Neutrophil (primary cell): Measurements from ENCODE around the gene PRPF19.

Source experiments
- H3K27ac ChIP-seq: fragments of 200-600 bp; sonication (generic); 2 replicates; pipeline ENCODE4 v1.5.1; 2016; ENCODE audit warnings: mild to moderate bottlenecking, moderate library complexity
- H3K27me3 ChIP-seq: fragments of 200-600 bp; sonication (generic); 2 replicates; pipeline ENCODE4 v1.6.0; 2016; ENCODE audit warnings: mild to moderate bottlenecking
- H3K36me3 ChIP-seq: fragments of 200-600 bp; sonication (generic); 2 replicates; pipeline ENCODE4 v1.5.1; 2017
- H3K4me1 ChIP-seq, 2 experiments: fragments of 200-600 bp in 1 of 2; sonication (generic) in 1 of 2; 1 replicate in 1 of 2; 2 replicates in 1 of 2; pipeline versions ENCODE4 v1.5.1 to v1.6.1; 2013 to 2016; ENCODE audit warnings: low read depth in 1 of 2, low read length in 1 of 2, mild to moderate bottlenecking in 1 of 2, moderate library complexity in 1 of 2; ENCODE audit not compliant: control insufficient read depth in 1 of 2, insufficient read depth in 1 of 2
- H3K4me3 ChIP-seq, 2 experiments: fragments of 200-600 bp in 1 of 2; sonication (generic) in 1 of 2; 1 replicate in 1 of 2; 2 replicates in 1 of 2; pipeline ENCODE4 v1.5.1; 2013 to 2016; ENCODE audit warnings: low read depth in 1 of 2, low read length in 1 of 2, mild to moderate bottlenecking in 1 of 2, moderate library complexity in 1 of 2
- H3K9me3 ChIP-seq: fragments of 200-600 bp; sonication (generic); 2 replicates; pipeline ENCODE4 v1.5.1; 2016
- CTCF ChIP-seq: fragments of 200-600 bp; sonication (generic); IDR thresholded peaks from 2 replicates; pipeline ENCODE4 v1.5.1; 2016; ENCODE audit warnings: antibody characterized with exemption

PRPF19 gene

DNA sequence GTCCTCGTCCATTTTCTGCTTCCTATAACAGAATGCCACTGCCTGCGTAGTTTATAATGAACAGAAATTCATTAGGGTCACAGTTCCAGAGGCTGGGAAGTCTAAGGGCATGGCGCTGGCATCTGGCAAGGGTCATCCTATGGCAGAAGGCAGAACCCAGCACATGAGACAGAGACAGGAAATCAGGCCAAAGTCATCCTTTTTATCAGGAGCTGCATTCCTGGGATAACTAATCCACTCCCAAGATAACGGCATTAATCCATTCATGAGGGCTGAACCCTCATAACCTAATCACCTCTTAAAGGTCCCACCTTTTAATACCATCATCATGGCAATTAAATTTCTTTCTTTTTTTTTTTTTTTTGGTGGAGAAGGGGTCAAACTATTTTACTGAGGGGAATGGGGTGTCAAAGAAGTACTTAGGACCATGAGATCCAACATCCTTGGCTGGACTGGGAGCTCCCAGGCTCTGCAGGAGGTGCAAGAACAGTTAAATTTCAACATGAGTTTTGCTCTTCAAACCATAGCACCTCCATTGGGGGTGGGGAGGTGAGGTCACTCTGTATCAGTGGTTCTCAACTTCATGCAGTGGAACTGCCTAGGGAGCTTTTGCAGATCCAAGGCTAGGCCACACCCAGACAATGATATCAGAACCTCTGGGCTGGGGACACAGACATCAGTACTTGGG, 12.0 kb upstream of the PRPF19 start:
- H3K4me1 ChIP-seq, result peaks cover 23 to 26% of the 10 kb centered on the region in 2 experiments
- no peaks in the 10 kb centered on the region for H3K9me3 ChIP-seq
- no peak overlapping the region for H3K4me3 ChIP-seq
- no peak overlapping the region for H3K27ac ChIP-seq
- TF ChIP-seq CTCF, result no peak
- H3K36me3 ChIP-seq, result peaks cover 27% of the 10 kb centered on the region
- H3K27me3 ChIP-seq, result peaks cover 39% of the 10 kb centered on the region

DNA sequence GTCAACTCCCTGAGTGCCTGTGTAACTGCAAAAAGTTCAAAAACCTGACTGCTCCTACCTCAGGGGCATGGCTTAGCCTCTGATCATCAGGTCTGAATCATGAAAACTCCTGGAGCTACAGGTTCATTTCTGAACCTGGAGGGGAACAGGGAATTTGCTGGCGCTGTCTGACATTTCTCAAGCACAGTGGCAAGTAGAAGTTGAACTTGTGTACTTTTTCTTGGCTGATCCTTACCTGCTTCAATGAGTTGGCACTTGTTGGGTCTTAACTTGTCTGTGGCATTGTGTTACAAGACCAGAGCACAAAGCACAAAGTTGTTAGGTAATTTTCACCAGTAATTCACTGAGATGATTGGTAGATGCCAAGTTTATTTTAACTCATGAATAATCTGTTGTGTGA, 10.9 kb upstream of the PRPF19 start:
- Histone ChIP-seq H3K4me1 (peaks cover 25 to 28% of the 10 kb centered on the region in 2 experiments), H3K27ac (no peak overlapping the region), H3K36me3 (peaks cover 24% of the 10 kb centered on the region), H3K9me3 (no peaks in the 10 kb centered on the region), H3K4me3 (no peak overlapping the region), H3K27me3 (peaks cover 30% of the 10 kb centered on the region)
- TF ChIP-seq CTCF, result no peak

DNA sequence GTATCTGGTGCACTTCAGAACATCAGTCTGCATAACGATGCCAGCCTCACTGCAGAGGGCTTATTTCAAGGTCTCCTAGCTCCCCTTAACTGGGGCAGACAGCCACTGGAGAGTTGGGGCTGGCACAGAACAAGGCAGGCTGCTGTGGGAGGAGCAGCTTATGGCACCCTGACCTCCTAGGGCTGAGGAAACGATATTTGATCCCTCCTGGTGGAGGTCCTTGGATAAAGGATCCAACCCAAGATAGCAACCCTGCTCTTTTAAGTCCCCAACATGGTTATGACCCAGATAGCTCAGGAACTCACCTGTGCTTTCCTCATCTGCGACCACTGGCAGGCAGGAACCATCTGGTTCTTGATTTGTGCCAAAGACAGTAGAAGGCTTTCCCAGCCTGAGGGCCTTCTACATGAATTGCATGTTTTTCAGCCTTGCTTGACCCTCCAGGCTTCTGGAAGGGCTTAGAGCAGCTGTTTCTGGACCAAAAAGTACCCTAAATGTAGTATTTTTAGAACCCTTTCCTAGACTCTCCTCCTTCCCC, 10.4 kb upstream of the PRPF19 start:
- H3K27ac ChIP-seq, result no peak overlapping the region
- H3K9me3 ChIP-seq, result no peaks in the 10 kb centered on the region
- peaks cover 19% of the 10 kb centered on the region for H3K36me3 ChIP-seq
- H3K27me3 ChIP-seq, result peaks cover 30% of the 10 kb centered on the region
- no peak overlapping the region for H3K4me3 ChIP-seq
- H3K4me1 ChIP-seq, result peaks cover 25 to 28% of the 10 kb centered on the region in 2 experiments
- TF ChIP-seq CTCF, result no peak

GRCh38 chr11:60915248-60915914, 9.0 kb upstream of the PRPF19 start:
- Histone ChIP-seq H3K27me3 (peaks cover 30% of the 10 kb centered on the region), H3K9me3 (no peaks in the 10 kb centered on the region), H3K4me1 (peaks cover 25 to 28% of the 10 kb centered on the region in 2 experiments), H3K36me3 (peaks cover 5% of the 10 kb centered on the region), H3K4me3 (peak overlapping the region; percentile 85 to 93), H3K27ac (no peak overlapping the region)
- TF ChIP-seq CTCF, result no peak

DNA sequence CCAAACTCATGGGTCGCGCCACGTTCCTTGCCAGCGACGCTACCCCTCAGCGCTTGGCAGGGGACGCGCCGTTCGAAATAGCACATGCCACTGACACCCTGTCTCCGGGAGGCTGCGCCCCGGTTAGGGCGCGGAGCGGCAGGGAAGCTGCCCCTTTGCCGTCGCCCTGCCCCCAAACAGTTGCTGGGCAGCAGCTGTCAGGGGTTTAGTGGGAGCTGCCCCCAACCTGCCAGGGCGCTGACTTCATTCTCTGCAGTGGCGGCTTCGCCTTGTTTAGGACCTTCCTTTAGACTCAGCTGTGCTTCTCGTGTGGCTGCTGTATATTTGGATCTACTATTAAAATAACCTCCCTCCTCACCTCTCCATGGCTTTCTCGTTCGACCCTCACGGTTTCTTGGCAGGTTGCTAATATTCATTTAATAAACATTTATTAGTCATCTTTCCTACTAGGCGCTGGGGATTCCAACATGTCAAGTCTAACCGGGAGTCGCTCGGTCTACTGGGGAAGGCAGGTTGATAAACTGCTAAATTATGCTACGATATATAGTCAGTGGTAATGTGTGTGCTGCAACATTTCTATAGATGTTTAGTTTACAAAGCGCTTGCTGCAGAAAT, 8.4 kb upstream of the PRPF19 start:
- peaks cover 30% of the 10 kb centered on the region for H3K27me3 ChIP-seq
- peaks cover 25 to 28% of the 10 kb centered on the region in 2 experiments for H3K4me1 ChIP-seq
- peak overlapping the region; percentile 85 to 93 for H3K4me3 ChIP-seq
- H3K9me3 ChIP-seq, result no peaks in the 10 kb centered on the region
- H3K27ac ChIP-seq, result no peak overlapping the region
- no peak for TF ChIP-seq CTCF
- H3K36me3 ChIP-seq, result no peaks in the 10 kb centered on the region
